Mesothelial cell of epicardium (in vitro differentiated cells): ENCODE results near the gene RASEF. TPM values are rescaled to one million over a fixed set of nuclear protein-coding genes. Genes with fewer than 3 reads are reported as not detected.

Experiments used
- DNase-seq, 2 experiments: peaks; one replicate each; pipeline ENCODE4 v3.0.0; 2021; ENCODE audit warnings: low spot score in 2 of 2; ENCODE audit not compliant: unreplicated experiment in 2 of 2
- H3K27ac Mint-ChIP-seq: 2 replicates; pipeline ENCODE4 v1.8.0; 2021; ENCODE audit warnings: mixed read lengths
- H3K27me3 Mint-ChIP-seq: 2 replicates; pipeline ENCODE4 v1.8.0; 2021; ENCODE audit warnings: low read depth, mixed read lengths
- H3K36me3 Mint-ChIP-seq: 2 replicates; pipeline ENCODE4 v1.8.0; 2021; ENCODE audit warnings: mixed read lengths
- H3K4me1 Mint-ChIP-seq: 2 replicates; pipeline ENCODE4 v1.8.0; 2021; ENCODE audit warnings: mixed read lengths
- H3K4me3 Mint-ChIP-seq: 2 replicates; pipeline ENCODE4 v1.8.0; 2021; ENCODE audit warnings: mild to moderate bottlenecking, moderate library complexity, mixed read lengths
- H3K9me3 Mint-ChIP-seq: 2 replicates; pipeline ENCODE4 v1.8.0; 2021; ENCODE audit warnings: mixed read lengths
- CTCF ChIP-seq: fragments of 200-600 bp; sonication (generic); IDR thresholded peaks from one replicate; pipeline ENCODE4 v1.5.0; 2021; ENCODE audit warnings: antibody characterized with exemption; ENCODE audit not compliant: unreplicated experiment
- total RNA-seq: library from RNA; stranded (reverse); gene quantifications from 3 replicates; pipeline ENCODE4 v1.2.1, GENCODE V29; 2021

RASEF gene
- total RNA-seq, 1 donor from 2014 or later, result 4.0 TPM

GRCh38 chr9:82987370-82988189 lies 75.4 kb downstream of the RASEF start:
- H3K9me3 Mint-ChIP-seq, result peaks cover 4% of the 10 kb centered on the region
- H3K27ac Mint-ChIP-seq, result no peak overlapping the region
- H3K36me3 Mint-ChIP-seq, result no peaks in the 10 kb centered on the region
- H3K4me1 Mint-ChIP-seq, result peaks cover 23% of the 10 kb centered on the region
- no peak for DNase-seq
- no peaks in the 10 kb centered on the region for H3K27me3 Mint-ChIP-seq
- TF ChIP-seq CTCF, result no peak
- H3K4me3 Mint-ChIP-seq, result no peak overlapping the region

GRCh38 chr9:82981552-82981951 lies 81.4 kb downstream of the RASEF start:
- peaks cover 8% of the 10 kb centered on the region for H3K36me3 Mint-ChIP-seq
- no peaks in the 10 kb centered on the region for H3K27me3 Mint-ChIP-seq
- DNase-seq, result no peak

GRCh38 chr9:82975176-82975575 lies 87.8 kb downstream of the RASEF start:
- peaks cover 4% of the 10 kb centered on the region for H3K27me3 Mint-ChIP-seq
- no peak overlapping the region for H3K27ac Mint-ChIP-seq
- H3K9me3 Mint-ChIP-seq, result peaks cover 39% of the 10 kb centered on the region
- H3K36me3 Mint-ChIP-seq, result peaks cover 8% of the 10 kb centered on the region
- H3K4me3 Mint-ChIP-seq, result no peak overlapping the region
- H3K4me1 Mint-ChIP-seq, result peaks cover under 1% of the 10 kb centered on the region
- DNase-seq, result no peak
- no peak for TF ChIP-seq CTCF

More at GRCh38 chr9:82981552-82981951, 81.4 kb downstream of the RASEF start:
- H3K9me3 Mint-ChIP-seq, result peaks cover 22% of the 10 kb centered on the region
- no peak overlapping the region for H3K4me3 Mint-ChIP-seq
- no peak for TF ChIP-seq CTCF
- H3K4me1 Mint-ChIP-seq, result peaks cover 14% of the 10 kb centered on the region
- no peak overlapping the region for H3K27ac Mint-ChIP-seq

- no peaks in the 10 kb centered on the region for H3K4me1 Mint-ChIP-seq
- H3K27me3 Mint-ChIP-seq, result peaks cover 4% of the 10 kb centered on the region
- TF ChIP-seq CTCF, result no peak
- no peak overlapping the region for H3K27ac Mint-ChIP-seq
- H3K4me3 Mint-ChIP-seq, result no peak overlapping the region
- no peak for DNase-seq
- peaks cover 4% of the 10 kb centered on the region for H3K36me3 Mint-ChIP-seq
- peaks cover 30% of the 10 kb centered on the region for H3K9me3 Mint-ChIP-seq
Measured at GRCh38 chr9:82972446-82972845, 90.5 kb downstream of the RASEF start.

GRCh38 chr9:82970359-82970758 lies 92.6 kb downstream of the RASEF start:
- H3K27ac Mint-ChIP-seq, result no peak overlapping the region
- no peaks in the 10 kb centered on the region for H3K4me1 Mint-ChIP-seq
- H3K4me3 Mint-ChIP-seq, result no peak overlapping the region
- no peak for TF ChIP-seq CTCF
- peaks cover 10% of the 10 kb centered on the region for H3K27me3 Mint-ChIP-seq
- peaks cover 13% of the 10 kb centered on the region for H3K9me3 Mint-ChIP-seq
- no peaks in the 10 kb centered on the region for H3K36me3 Mint-ChIP-seq
- no peak for DNase-seq
